Lower leg skin (tissue), 3 donors: ENCODE data around the gene COL2A1.

Experiments used
- POLR2A ChIP-seq, 2 donors: fragments of 450-650 bp; IDR thresholded peaks; one replicate each; pipeline ENCODE4 v1.6.1; 2016 to 2017; ENCODE audit warnings: antibody characterized with exemption in 2 of 2, mild to moderate bottlenecking in 1 of 2, moderate library complexity in 1 of 2
- TF ChIP-seq, protein P1 (sequence below), 3 donors: fragments of 450-650 bp; IDR thresholded peaks; one replicate each; pipeline ENCODE4 v1.5.1; 2016; ENCODE audit warnings: antibody characterized with exemption in 3 of 3, mild to moderate bottlenecking in 3 of 3, moderate library complexity in 2 of 3

DNA sequence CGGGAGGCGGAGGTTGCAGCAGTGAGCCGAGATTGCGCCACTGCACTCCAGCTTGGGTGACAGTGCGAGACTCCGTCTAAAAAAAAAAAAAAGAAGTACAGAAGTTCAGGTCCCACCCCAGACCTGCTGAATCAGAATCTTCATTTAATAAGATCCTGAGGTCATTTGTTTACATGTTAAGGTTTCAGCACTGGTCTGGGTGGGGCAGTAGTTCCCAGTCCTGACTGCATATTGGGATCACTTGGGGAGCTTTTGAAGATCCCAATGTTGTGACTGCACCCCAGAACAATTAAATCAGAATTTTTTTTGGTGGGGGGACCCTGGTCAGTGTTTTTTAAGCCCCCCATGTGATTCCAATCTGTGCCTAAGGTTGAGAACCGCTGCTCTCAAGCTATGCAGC is 11.7 kb upstream of the COL2A1 start:
- TF ChIP-seq, protein P1, sequence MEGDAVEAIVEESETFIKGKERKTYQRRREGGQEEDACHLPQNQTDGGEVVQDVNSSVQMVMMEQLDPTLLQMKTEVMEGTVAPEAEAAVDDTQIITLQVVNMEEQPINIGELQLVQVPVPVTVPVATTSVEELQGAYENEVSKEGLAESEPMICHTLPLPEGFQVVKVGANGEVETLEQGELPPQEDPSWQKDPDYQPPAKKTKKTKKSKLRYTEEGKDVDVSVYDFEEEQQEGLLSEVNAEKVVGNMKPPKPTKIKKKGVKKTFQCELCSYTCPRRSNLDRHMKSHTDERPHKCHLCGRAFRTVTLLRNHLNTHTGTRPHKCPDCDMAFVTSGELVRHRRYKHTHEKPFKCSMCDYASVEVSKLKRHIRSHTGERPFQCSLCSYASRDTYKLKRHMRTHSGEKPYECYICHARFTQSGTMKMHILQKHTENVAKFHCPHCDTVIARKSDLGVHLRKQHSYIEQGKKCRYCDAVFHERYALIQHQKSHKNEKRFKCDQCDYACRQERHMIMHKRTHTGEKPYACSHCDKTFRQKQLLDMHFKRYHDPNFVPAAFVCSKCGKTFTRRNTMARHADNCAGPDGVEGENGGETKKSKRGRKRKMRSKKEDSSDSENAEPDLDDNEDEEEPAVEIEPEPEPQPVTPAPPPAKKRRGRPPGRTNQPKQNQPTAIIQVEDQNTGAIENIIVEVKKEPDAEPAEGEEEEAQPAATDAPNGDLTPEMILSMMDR (IDR thresholded peaks at IDR 0.05) = no peak
- TF ChIP-seq POLR2A (IDR thresholded peaks at IDR 0.05) = no peak
